Stimulated activated CD4-positive, alpha-beta T cell treated with anti-CD3 and anti-CD28 coated beads, Interleukin-4, amount 100 ng/mL, for 48 hours (primary cell): ENCODE results near the gene GAB1.
A peak's percentile ranks its signal among the peaks of the same experiment; 100 is the strongest.

Experiments
- DNase-seq, 2 donors: peaks; one replicate each; pipeline ENCODE4 v3.0.0-alpha.2; 2020; ENCODE audit warnings: low read depth in 2 of 2

The GAB1 gene

GRCh38 chr4:143489106-143489505 lies 152.4 kb downstream of the GAB1 start:
- DNase-seq = no peak

DNA sequence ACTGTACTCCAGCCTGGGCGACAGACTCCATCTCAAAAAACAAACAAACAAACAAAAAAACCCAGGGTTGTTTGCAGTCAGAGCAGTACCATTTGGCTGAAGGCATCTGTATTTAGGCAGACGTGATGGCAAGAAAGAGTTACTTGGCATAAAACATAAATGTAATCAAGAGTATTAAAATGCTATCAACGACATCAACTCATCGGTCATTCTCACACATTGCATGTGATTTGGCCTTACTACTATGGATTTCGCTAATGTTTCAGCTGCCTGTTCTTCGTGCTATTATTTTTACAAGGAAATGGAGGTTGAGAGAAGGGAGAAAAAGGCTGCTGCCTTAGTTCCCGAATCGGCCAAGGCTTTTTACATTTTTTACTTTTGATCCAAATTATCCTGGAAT lies 161.3 kb downstream of the GAB1 start:
- no peak for DNase-seq

GRCh38 chr4:143502231-143502630 lies 165.6 kb downstream of the GAB1 start:
- DNase-seq = no peak

DNA sequence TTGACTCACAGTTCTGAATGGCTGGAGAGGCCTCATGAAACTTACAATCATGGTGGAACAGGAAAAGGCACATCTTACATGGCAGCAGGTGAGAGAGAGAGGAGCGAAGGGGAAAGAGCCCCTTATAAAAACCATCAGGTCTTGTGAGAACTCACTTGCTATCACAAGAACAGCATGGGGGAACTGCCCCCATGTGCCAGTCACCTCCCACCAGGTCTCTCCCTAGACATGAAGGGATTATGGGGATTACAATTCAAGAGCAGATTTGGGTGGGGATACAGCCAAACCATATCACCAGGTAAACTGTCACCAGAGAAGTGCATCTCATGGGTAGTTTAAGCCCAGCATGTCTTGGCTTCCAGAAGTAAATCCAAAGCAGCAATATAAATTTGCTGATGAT lies 169.4 kb downstream of the GAB1 start:
- DNase-seq = no peak

DNA sequence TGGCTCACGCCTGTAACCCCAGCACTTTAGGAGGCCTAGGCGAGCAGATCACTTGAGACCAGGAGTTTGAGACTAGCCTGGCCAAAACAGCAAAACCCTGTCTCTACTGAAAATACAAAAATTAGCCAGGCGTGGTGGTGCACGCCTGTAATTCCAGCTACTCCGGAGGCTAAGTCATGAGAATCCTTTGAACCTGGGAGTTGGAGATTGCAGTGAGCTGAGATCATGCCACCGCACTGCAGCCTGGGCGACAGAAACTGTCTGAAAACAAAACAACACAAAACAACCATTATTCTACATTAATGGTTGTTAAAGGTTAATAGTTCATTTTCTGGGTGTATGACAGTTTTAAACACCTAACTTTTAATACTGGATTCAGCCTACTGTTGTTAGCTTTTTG lies 175.2 kb downstream of the GAB1 start:
- no peak for DNase-seq

- DNase-seq = no peak
Measured at GRCh38 chr4:143512978-143513313, 176.3 kb downstream of the GAB1 start.

DNA sequence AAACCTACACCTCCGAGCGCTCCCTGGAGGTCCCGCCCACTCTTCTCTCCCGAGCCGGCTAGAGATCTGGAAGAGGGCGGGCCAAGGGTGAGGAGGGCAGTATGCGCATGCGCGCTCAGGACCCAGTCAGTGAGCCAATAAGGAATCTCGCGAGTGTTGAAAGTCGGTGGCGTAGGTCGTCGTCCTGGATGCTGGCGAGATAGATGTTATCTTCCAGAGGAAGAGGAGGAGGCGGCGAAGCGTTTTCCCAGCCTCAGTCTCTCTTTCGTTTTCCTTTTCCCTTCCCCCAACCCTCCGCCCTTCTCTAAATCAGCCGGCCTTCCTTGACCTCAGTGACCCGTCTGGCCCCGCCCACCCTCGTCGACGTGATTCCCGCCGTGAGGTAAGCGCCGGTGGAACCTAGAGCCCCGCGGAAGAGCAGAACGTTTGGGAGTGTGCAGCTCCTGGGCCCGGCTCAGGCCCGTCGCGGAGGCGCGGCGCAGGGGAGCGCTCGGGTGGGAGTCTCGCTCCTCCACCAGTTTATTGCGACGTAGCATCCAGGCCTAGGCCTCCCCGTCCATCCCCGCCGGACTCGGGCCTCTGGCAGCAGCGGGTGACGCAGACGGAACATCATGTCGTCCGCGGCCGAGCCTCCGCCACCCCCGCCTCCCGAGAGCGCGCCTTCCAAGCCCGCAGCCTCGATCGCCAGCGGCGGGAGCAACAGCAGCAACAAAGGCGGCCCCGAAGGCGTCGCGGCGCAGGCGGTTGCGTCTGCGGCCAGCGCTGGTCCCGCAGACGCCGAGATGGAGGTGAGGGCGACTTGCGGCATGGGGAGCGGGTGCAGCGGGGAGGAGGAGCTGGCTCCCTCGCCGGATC lies 176.9 kb downstream of the GAB1 start, which contains the start of gene SMARCA5:
Gene SMARCA5 (plus strand): TSS at position 389 of the 855 bp plus-strand sequence. CDS start 223 bp downstream, at position 612.
- peak; percentile 93 to 94 for DNase-seq

DNA sequence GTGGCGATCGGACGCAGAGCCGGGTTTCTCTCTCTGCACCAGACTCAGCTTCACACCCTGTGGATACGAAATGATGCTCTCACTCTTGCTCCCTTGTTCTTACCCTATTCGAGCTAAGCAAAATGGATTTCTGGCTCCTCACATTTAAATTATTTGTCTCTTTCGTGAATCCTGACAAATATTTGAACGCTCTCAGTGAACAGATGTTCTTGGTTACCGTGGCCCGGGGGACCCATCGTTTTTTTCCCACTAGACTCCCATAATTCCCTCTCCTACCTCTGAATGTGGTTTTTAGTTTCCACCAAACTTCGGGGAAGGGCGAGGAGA lies 177.5 kb downstream of the GAB1 start:
- no peak for DNase-seq

- no peak for DNase-seq
Measured at GRCh38 chr4:143514497-143514896, 177.8 kb downstream of the GAB1 start.

DNA sequence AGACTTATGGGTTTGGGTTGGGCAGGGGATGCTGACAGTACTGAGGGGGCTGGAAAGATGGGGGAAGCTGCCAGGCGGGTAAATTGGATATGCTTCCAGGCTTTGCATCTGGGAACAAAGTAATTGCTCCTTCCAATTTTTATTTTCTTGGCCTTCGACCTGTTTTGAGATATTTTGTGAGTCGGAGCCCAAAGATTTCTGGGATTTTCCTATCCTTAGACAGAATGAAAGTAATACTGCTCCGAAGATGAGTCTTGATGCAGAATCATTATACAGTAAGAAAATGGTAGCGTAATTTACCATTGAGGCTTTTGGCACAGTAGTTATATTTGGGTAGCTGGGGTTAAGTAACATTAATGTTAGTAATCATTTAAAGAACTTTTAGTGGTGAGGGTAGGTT lies 178.2 kb downstream of the GAB1 start:
- no peak for DNase-seq

- no peak for DNase-seq
Measured at GRCh38 chr4:143515905-143516304, 179.2 kb downstream of the GAB1 start.

DNA sequence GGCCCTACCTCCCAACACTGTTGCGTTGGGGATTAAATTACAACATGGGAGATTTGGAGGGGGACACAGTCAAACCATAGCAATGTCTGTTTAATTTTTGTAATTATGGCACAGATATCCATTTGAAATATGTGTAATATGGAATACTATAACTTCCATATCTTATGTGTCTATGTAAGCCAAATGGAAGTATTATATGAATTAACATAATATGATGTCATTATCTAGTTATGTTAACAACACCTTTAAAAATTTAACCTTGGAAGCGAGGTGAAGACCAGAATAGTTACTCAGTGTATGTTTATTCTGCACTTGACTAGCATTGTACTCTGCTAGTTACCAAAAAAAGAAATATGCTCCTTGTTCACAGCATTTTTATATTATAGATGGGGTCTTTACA lies 181.1 kb downstream of the GAB1 start:
- DNase-seq = no peak
